ENCODE results near the gene GRB10.
A peak's percentile ranks its signal among the peaks of the same experiment; 100 is the strongest.

The GRB10 gene

DNA sequence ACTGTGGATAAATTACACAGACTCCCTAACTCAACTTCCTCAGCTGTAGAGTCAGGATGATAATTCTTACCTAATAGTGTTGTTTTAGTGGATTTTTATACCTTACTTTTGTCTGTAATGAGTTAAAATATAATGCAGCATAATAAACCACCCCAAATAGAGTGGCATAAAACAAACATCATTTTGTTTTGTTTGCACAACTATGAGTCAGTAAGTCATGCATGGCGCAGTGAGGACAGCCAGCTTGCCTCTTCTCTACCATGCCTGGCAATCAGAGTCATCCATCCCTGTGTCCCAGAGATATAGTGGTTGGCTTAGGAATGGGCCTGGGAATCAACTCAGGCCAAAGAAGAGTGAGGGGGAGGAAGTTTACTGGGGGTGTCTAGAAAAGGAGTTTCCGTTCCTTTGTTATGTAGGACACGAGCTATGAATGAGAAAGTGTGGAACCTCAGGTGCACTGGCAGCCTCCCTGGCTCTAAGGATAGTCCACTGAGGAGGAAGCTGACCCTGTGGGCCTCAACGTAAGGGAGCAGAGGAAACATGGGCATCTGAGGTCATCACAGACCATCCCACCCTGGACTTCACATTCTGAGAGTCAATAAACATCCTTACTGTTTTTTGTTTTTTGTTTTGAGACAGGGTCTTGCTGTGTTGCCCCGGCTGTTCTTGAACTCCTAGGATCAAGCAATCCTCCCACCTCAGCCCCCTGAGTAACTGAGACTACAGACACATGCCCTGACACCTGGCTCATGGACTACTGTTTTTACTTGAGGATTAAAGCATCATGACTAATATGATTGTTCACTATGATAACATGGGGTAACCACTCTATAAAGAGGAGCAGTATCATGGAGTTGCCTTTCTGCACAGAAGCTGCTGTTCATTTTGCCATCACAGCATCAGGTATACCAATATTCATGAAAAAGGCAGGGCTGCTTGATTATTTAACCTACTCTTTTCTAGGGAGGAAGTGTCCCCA is 21.0 kb upstream of the GRB10 start:
- no peak for DNase-seq

GRCh38 chr7:50801907-50802306 is 19.2 kb upstream of the GRB10 start:
- DNase-seq, result no peak

GRCh38 chr7:50799873-50800272 is 17.2 kb upstream of the GRB10 start:
- DNase-seq, result no peak

DNA sequence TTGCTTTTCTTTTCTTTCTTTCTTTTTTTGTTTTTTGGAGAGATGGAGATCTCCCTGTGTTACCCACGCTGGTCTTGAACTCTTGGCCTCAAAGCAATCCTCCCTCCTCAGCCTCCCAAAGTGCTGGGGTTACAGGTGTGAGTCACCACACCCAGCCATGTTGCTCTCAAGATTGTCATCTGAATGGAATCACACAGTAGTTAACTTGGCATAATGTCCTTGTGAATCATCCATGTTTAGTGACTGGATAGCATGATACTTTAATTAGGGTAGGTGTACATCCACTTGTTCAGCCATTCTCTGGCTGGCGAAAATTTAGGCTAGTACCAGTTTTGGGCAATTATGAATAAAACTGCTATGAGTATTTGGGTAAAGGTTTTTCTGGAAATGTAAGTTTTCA is 15.4 kb upstream of the GRB10 start:
- no peak for DNase-seq

- no peak for DNase-seq
These were observed 13.1 kb upstream of the GRB10 start for GRCh38 chr7:50795831-50796230.

GRCh38 chr7:50795253-50795652 is 12.6 kb upstream of the GRB10 start:
- DNase-seq, result no peak

DNA sequence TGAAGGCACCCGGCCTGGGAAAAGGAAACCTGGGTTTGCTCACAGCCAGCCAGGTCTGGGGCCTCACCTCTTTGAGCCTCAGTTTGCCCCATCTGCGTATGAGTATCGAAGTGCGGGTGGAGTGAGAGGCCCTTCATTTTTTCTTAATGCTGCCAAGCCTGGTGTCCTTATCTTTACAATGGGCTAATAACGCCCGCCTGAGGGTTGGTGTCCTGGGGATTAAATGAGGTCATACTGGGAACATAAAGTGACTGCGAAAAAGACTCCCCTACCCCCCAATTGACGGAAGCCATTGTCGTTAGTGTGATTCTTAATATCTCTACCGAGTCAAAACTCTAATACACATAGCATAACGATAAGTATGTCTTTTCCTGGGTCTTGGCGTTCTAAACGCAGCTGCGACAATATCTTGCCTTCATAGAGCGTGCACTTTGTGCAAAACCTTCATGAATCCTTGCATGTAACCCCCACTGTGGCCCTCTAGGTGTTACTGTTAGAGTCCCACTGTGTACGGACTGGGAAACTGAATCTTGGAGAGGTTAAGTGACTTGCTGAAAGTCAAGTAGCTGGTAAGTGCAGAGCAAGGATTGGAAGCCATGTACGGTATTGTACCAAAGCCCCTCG is 11.4 kb upstream of the GRB10 start:
- DNase-seq, result no peak

DNA sequence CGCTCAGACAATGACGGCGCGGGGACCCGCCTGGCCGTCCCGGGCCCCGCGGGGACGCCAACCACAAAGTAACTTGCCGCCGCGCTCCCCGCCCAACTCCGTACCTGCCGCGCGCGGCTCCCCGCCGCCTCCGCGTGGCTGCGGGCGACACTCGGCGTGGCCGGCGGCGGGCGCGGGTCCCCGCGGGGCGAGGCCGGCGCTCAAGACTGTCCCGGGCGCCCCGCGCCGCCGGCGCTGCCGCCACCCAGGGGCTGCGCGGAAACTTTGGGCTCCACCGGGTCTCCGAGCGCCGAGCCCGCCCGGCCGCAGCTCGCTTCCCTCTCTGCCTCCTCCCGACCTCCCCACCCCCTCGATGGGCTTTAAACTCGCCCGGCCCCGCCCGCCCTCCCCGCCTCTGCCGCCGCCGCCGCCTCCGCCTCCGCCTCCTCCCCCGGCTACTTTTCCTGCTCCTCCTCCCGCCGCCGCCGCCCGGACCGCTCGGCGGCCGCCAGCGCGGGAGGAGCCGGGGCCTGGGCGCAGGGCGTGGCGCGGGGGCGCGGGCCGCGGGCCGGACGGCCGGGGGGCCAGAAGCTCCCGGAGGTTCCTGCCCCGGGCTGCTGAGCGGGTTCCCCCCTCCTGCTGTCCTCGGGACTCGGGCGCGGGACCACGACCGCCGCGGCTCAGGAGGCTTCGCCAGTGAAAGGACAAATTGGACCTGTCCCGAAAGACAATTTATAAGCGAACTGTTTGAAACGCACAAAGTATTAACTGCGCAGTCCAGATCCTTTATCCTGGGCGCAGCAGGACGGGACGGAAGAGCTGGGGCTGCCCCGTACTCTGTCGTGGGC is 10.6 kb upstream of the GRB10 start:
- no peak for DNase-seq

DNA sequence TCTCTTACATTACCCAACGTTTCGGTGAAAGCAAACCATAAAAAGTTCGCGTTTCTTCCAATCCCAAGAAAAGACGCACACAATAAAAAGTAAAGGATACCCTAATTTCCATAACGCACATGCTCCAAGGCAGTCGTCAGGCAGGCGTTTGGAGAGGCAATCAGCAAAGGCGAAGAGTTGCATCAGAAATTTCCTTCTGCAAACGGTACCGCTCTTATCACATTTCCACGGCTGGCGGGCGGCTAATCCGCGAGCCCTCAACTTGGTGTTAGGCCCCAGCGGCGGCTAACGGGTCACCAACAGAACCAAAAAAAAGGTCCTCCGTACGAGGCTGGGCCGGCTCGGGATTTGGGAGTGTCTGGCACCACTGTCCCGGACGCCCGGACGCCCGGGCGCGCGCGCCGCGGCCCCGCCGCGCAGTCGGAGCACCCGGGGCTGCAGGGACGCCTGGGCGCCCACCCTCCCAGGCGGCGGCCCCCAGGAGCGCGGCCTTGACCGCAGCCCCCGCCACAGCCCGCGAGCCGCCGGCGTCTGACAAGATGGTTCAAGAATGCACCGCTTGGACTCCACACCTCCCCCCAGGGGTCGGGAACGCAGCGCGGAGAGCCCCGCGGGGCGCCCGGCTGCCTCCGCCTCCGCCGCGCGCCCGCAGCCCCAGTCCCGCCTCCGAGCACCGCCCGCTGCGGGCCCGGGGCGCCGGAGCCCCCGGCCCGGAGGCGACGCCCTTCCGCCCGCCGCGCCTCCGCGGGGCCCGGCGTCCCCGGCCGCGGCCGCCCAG is 9.8 kb upstream of the GRB10 start:
- peak; percentile 36 for DNase-seq

DNA sequence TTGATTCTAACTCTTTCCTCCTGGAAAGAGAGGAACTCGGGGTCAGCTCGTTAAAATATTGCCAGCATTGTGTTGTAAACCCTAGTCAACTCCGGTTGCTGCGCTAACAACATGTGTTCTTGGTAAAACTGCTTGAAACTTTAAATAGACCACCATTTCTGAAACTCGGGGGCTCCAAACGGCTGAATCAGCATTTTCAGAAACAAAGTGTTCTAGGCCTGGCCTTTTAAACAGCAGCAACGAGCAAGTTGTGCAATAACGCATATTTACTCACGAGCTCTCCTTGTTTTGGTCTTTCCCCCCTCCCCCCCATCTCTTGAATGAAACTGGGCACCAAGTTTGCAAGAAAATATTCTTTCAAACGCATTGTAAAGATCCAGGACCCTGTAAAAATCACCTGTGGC is 9.2 kb upstream of the GRB10 start:
- DNase-seq, result no peak

DNA sequence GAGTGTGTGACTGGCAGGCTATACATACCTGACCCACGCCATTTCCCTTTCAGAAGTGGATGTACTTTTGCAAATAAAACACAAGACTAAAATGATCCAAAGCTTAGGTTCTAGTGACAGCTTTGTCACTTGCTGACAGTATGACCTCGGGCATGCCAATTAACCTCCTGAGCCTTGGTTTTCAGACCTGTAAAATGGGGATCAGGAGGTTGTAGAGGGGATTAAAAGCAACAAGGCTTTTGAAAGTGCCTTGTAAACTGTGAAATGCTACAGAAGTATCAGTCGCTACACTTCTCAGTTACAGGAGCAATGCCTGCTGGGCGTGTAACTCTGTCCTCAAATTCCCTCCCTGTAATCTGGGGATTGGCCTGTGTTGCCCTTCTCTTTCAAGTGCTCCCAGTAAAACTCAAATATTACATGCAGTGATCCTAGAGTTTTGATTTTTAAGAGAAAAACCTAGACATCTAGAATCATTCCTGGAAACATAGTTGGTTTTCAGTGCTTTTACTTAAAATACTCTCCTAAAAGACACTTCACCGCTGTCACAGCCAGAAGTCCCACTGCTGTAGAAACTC is 8.8 kb upstream of the GRB10 start:
- peak; percentile 48 for DNase-seq

- no peak for DNase-seq
These were observed 7.7 kb upstream of the GRB10 start for GRCh38 chr7:50790381-50790780.

GRCh38 chr7:50788382-50788781 is 5.7 kb upstream of the GRB10 start:
- DNase-seq, result no peak

DNA sequence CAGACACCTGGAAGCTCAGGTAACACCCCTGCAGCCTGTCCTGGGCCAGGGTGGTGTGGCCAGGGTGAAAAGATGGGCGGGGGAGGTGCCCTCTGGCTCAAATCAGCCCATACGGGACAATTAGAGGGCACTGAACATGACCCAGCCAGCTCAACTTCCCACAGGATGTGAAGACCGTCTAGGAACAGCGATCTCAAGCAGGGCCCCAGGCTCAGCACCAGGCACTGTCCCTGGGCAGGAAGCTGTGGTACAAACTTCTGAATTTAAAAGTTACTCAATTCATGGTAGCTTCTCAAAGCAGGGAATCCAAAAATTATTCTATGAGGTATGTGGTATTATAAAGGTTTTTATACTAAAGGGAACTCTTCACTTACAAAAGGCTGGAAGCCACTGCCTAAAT is 5.1 kb upstream of the GRB10 start:
- no peak for DNase-seq

DNA sequence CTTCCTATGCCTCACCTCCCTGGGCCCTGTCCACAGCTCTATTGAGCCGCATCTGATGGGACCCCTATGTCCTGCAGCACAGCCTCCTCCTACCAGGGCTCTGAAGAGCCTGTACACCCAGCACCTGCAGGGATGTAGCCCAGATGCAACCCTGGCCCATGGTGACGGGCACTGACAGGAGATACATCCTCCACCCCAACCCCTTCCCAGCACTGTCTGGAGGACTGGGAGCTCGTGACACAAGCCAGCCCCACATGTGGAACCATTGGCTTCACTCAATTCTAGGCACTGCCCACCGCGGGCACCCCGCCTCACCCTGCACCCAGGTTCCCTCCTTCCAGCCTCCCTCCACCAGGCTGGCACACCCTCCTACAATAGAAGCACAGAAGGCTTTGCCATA is 2.6 kb upstream of the GRB10 start:
- DNase-seq, result no peak

GRCh38 chr7:50783801-50784507 is 1.3 kb upstream of the GRB10 start:
- no peak for DNase-seq

DNA sequence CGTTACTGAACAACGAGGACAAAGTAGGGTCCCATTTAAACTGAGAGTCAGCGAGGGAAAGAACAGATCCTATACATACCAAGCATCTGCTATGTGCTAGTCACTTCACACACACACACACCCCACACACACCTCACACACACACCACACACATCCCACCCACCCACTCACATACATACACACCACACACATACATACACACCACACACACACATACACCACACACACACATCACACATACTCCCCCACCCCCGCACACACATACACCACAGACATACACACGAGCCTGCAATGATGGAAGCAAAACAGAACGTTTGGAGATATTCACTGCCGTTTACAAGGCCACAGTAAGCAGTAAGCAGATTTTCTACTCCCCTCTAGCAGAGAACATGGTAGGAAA is 607 bp upstream of the GRB10 start:
- no peak for DNase-seq

- no peak for DNase-seq
These were observed 1.1 kb downstream of the GRB10 start for GRCh38 chr7:50781381-50782293.

GRCh38 chr7:50780436-50780835 is 2.3 kb downstream of the GRB10 start:
- no peak for DNase-seq

DNA sequence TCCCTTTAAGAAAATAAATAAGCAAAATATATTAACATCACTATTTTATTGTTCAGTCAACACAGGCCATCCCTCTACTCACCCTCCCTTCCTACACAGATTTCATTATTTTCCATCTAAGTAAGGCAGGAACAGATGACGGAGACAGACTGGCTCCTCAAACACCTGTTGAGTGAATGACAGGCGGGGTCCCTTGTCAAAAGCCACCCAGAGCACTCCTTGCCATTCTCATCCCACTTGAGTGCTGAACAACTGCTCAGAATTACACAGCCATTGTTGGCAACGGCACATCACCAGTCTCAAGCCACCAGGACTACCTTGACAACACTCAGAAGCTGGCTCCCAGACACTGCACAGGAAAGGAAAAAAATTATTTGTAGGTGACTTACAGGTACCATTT is 3.3 kb downstream of the GRB10 start:
- no peak for DNase-seq

GRCh38 chr7:50778189-50778588 is 4.5 kb downstream of the GRB10 start:
- DNase-seq, result no peak

Data from KG1 (cell line).